Activated CD4-positive, CD25-positive, alpha-beta regulatory T cell (primary cell): ENCODE results near the gene ABCC2.
"Not testable (repeated sequence)": the region's sequence is repeated elsewhere in the genome, so short reads cannot be mapped to it uniquely, and the experiment has no call there.

ENCODE experiments used
- DNase-seq, 4 experiments: peaks; one replicate each; lab custom pipeline; 2025; lab: John Stamatoyannopoulos, UW

Gene ABCC2

GRCh38 chr10:99854860-99855259 is 72.4 kb downstream of the ABCC2 start:
- no peak for DNase-seq

DNA sequence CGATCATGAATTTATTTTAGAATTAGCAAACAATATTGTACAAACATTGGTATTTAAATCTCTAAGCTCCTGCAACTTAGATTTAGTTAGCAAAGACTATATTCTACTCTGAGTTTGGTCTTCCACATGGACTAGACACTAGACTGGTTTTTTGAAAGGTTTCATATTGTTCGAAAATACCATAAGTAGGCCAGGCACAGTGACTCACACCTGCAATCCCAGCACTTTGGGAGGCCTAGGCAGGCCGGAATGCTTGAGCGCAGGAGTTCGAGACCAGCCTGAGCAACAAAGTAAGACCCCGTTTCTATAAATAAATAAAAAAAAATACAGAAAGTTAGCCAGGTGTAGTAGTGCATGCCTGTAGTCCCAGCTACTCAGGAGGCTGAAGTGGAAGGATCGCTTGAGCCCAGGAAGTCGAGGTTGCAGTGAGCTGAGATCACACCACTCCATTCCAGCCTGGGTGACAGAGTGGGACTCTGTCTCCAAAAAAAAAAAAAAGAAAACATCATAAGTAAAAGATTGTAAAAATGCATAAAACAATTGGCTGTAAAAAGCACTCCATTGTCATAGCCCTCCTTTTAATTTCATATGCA is 73.1 kb downstream of the ABCC2 start:
- no peak for DNase-seq

DNA sequence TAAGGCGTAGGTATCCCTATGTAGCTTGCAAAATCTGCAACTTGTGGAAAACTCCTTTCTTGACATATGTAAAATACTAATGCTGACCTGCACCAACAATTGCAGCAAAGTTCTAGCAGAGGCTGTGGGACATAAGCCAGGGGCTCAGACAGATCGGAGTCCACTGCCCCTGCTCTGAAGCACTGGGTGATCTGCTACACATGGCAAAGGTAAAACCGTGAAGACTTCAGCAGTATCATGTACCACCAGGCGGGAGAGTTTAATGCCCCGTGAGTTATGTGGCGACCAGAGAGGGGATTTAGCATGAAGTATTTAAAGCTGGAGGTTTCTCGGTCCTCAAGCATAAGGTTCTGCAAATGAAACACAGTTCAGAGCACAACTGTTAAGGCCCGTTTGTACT is 76.4 kb downstream of the ABCC2 start:
- no peak for DNase-seq

DNA sequence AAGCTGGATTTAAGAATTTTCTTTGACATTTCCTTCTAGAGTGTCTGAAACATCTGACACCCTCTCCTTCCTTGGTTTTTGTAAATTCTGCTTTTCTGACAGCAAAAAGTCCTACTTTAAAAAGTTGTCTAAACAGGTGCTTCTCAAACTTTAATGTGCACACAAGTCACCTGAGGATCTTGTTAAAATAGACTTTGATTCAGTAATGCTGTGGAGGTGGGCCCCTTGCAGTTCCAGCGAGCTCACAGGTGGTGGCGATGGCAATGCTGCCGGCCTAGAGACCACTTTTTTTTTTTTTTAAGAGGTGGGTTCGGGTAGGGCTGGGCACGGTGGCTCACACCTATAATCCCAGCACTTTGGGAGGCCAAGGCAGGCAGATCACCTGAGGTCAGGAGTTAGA is 77.1 kb downstream of the ABCC2 start:
- no peak for DNase-seq

GRCh38 chr10:99860466-99860865 is 78.0 kb downstream of the ABCC2 start:
- no peak for DNase-seq

GRCh38 chr10:99863535-99864240 is 81.2 kb downstream of the ABCC2 start:
- DNase-seq, result not testable (repeated sequence)

- not testable (repeated sequence) for DNase-seq
These were observed 84.8 kb downstream of the ABCC2 start for GRCh38 chr10:99867250-99867649.

DNA sequence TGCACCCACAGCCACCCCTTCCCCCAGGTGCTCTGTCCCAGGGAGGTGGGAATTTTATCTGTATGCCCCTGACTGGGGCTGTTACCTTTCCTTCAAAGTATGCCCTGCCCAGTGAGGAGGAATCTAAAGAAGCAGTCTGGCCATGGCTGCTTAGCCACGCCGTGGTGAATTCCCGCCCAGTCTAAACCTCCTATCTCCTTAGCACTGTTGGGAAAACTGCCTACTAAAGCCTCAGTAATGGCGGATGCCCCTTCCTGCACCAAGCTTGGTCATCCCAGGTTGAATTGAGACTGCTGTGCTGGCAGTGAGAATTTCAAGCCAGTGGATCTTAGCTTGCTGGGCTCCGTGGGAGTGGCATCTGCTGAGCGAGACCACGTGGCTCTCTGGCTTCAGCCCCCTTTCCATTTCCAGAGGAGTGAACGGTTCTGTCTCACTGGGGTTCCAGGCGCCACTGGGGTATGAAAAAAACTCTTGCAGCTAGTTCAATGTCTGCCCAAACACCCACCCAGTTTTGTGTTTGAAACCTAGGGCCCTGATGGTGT is 87.2 kb downstream of the ABCC2 start:
- no peak for DNase-seq

DNA sequence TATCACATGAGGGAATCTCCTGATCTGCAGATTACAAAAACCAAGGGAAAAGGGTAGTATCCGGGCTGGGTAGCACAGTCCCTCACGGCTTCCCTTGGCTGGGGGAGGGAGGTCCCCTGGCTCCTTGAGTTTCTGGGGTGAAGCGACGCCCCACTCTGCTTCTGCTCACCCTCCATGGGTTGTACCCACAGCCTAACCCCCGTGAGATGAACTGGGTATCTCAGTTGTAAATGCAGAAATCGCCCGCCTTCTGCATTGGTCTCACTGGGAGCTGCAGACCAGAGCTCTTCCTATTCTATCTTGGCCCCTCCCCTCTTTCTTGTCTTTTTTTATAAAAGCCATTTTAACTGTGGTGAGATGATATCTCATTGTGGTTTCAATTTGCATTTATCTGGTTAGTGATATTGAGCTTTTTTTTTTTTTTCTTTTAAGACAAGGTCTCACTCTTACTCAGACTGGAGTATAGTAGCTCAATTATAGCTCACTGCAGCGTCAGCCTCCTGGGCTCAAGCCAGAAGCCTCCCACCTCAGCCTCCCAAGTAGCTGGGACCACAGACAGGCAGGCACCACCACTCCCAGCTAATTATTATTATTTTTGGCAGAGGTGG is 87.8 kb downstream of the ABCC2 start:
- DNase-seq, result no peak

DNA sequence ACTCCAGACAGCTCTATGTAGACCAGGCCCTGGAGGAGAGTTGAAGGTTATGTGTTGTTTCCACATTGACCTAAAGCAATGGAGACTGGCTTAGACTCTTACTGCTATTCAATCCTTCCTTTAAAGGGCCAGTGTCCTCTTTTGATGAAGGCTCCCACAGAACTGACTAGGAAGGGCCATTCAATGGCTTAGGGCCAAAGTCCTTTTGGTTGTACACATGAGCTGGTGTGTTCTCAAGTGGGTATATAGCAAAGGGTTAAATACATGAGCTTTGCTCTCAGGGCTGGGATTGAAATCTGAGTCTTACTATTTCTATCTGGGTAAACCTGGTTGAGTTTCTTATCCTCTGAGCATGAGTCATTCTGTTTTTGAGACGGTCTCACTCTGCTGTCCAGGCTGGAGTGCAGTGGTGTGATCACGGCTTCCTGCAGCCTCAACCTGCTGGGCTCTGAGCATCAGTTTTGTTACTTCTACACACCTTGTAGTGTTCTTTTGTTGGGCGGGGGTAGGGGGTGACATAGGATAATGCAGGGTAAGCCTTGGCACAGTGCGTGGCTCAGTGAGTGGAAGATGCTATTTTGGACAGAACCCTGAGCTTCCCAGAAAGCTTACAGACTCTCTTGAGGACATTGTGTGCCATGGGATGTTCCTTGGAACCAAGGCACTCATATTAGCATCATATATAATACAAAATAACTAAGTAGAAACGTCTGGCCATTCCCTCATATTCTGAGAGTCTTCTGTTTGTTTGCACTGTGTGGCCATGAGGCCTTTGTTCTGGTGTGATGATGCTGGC is 90.1 kb downstream of the ABCC2 start:
- DNase-seq, result no peak

DNA sequence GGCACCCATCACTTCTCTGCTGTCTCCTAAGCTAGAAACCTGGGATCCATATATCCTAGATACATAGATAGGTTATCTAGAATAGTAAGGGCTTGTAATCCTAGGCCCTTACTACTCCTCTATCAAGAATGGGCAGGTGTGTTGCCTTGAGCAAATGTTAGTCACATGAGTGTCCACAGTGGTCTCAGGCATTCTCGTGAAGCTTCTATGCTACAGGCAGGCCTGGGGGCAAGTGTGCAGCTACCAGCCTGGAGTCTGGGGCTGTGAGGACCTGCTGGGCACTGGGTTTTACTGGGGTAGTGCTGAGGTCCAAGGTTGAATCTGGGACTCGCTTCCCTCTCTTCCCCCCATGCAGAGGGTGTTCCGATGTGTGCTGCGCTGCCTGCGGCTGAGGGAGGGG is 91.4 kb downstream of the ABCC2 start:
- DNase-seq, result no peak

DNA sequence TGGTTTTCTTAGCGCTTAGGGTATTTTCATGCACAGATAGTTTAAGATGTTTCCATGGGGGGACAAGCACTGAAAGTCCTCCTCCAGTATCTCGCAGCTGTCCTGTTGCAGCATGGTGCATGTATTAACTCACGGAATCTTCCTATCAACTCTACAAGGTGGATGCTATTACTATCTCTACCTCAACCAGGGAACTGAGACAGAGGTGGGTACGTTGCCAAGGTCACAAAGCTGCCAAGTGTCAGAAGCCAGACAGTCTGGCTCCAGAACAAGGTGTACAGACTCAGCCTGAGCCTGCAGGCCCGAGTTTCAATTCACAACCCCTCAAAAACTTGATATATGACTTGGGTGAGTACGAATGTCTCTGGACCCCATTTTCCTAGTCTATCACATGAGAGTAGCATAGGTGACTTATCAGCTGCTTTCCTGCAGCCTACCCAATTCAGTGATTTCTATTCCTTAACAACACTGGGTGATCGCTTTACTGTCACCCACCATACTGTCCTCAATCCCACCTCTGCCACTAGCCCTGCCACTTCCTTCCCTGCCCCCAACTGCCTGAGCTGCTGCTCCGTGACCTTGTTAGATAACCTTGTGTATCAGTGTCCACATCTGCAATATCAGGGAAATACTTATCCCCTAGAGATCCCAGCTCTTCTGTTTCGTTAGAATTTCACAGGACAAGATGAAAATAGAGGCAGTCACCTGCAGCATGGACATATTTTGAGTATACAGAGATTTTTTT is 92.1 kb downstream of the ABCC2 start:
- no peak for DNase-seq

DNA sequence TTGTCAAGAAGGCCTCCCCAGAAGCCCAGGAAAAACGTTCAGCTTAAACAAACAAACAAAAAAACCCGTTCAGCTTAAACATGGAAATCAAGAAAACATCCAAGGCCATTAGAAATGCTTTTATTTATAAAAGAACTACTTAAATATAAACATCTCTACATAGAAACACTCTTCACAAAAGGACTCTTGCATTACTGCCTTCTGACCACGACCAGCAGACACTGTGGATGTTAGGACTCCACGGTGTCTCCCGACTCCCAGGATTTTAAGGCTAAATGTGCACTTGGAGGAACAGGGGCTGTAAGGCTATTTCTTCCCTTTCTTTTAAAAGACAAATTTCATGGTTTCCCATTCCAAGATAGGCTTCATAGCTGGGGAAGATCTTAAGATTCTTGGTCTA is 93.0 kb downstream of the ABCC2 start:
- DNase-seq, result no peak

GRCh38 chr10:99880080-99880835 is 97.8 kb downstream of the ABCC2 start:
- DNase-seq, result no peak

DNA sequence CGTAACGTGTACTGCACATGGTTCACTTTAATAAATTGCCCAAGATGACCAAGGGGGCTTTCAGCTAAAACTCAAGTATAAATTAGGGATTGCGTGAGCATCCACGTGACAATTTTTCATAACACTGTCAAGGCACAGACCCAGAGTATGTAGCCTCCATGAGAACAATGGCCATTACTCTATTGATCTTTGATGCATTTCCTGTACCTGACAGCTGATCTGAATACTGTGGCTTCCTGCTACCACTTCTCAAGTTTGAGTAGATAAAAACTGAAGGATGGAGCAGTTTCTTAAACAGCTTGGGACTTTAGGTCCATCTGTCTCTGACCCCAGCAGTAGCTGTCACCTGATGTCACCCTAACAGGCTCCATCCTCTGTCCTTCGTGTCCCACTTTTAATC is 98.9 kb downstream of the ABCC2 start:
- DNase-seq, result no peak

DNA sequence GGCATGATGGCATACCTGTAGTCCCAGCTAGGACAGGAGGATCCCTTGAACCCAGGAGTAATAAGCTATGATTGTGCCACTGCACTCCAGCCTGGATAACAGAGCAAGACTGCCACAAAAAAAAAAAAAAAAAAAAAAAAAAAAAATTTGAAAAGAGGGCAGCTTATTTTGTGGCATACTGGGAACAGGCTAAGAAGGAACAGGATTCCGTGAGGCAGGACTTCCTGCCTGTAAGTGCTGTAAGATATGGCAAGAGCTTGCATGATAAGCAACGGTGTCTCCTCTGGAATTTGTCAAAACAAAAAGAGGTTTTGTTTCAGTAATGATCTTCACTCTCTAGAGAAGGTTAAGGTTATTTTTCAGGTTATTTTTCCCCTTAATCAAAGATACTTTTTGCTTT is 101.1 kb downstream of the ABCC2 start:
- DNase-seq, result no peak

- no peak for DNase-seq
These were observed 106.2 kb downstream of the ABCC2 start for GRCh38 chr10:99888622-99889021.

GRCh38 chr10:99894613-99895012 is 112.2 kb downstream of the ABCC2 start:
- DNase-seq, result no peak

DNA sequence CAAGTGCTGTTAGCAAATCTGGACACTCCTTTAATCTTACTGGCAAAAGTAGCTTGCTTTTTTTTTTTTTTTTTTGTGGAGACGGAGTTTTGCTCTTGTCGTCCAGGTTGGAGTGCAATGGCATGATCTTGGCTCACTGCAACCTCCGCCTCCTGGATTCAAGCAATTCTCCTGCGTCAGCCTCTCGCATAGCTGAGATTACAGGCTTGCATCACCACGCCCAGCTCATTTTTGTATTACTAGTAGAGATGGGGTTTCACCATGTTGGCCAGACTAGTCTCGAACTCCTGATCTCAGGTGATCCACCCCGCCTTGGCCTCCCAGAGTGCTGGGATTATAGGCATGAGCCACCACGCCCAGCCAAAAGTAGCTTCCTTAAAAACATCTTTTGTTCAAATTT is 112.6 kb downstream of the ABCC2 start:
- DNase-seq, result not testable (repeated sequence)

DNA sequence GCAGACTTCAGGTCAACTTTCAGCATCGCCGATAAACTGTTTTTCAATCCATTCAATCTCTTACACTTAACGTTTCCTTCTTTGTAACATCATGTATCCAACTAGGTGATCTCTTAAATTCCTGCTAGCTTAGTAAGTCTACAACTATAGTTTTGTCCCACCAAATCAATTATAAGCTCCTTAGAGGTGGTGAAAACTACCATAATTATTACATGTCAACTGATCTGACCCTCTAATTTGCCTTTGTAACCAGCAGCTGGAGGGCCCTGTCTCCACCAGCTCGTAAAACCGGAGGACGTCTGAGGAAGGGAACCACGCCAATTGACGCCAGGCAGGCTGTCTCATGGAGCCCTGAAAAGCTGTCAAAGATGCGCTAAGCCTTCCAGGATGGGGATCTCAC is 113.4 kb downstream of the ABCC2 start:
- DNase-seq, result no peak
